ENCODE results near the gene ANKIB1. TPM values are rescaled to one million over a fixed set of nuclear protein-coding genes. Genes with fewer than 3 reads are reported as not detected.

The ANKIB1 gene
- total RNA-seq, 3 donors from 2014 or later (not counting 1 experiment from before 2014, with no cell fraction given) = 70.6 to 90.2 (median 86.6) TPM

DNA sequence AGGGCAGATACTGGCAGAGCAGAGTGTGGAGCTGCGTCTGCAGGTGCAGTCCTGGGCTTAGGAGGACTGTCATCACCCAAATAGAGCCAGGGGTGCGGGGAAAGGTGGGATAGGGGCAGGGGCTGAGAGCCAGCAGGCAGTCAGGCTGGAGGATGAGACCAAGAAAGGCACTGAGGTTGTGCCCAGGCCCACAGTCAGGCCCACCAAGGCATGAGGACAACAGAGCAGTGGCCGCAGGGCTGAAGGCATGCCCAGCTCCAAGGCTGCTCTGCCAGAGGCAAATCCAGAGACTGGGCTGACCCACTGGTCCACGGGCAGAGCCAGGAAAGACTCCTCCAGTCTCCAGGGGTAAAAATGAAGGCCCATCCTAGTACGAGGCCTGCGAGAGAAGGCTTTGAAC is 177.2 kb downstream of the ANKIB1 start:
- peaks cover 9 to 17% of the 10 kb centered on the region in 2 donors for H3K27me3 Mint-ChIP-seq (ENCODE audit: low read depth in 2 of 2)
- no peaks in the 10 kb centered on the region for H3K9me3 Mint-ChIP-seq
- no peak overlapping the region for H3K27ac ChIP-seq (ENCODE audit: low read length)
- H3K4me3 ChIP-seq (ENCODE audit: low read length) = no peak overlapping the region
- H3K4me1 ChIP-seq (ENCODE audit: control insufficient read depth, insufficient read depth, low read length) = peaks cover 5% of the 10 kb centered on the region
- H3K4me1 Mint-ChIP-seq = peaks cover 6 to 9% of the 10 kb centered on the region in 2 donors
- no peak overlapping the region for H3K4me3 Mint-ChIP-seq
- H3K36me3 Mint-ChIP-seq = no peaks in the 10 kb centered on the region
- no peaks in the 10 kb centered on the region for H3K9me3 ChIP-seq (ENCODE audit: control insufficient read depth, insufficient read depth, low read length)
- intact Hi-C loops (cut with micrococcal nuclease) = no loop called here
- no peak for DNase-seq
- ATAC-seq = no peak
- H3K27ac Mint-ChIP-seq = no peak overlapping the region
- 94% methylated on average over 6 of the region's 6 CpGs for WGBS (ENCODE audit: insufficient coverage)
- no peaks in the 10 kb centered on the region for H3K27me3 ChIP-seq (ENCODE audit: control insufficient read depth, insufficient read depth, low read length)
- TF ChIP-seq, protein P1, sequence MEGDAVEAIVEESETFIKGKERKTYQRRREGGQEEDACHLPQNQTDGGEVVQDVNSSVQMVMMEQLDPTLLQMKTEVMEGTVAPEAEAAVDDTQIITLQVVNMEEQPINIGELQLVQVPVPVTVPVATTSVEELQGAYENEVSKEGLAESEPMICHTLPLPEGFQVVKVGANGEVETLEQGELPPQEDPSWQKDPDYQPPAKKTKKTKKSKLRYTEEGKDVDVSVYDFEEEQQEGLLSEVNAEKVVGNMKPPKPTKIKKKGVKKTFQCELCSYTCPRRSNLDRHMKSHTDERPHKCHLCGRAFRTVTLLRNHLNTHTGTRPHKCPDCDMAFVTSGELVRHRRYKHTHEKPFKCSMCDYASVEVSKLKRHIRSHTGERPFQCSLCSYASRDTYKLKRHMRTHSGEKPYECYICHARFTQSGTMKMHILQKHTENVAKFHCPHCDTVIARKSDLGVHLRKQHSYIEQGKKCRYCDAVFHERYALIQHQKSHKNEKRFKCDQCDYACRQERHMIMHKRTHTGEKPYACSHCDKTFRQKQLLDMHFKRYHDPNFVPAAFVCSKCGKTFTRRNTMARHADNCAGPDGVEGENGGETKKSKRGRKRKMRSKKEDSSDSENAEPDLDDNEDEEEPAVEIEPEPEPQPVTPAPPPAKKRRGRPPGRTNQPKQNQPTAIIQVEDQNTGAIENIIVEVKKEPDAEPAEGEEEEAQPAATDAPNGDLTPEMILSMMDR (IDR thresholded peaks at IDR 0.05) = no peak
- H3K36me3 ChIP-seq (ENCODE audit: control insufficient read depth, insufficient read depth, low read length) = no peaks in the 10 kb centered on the region

DNA sequence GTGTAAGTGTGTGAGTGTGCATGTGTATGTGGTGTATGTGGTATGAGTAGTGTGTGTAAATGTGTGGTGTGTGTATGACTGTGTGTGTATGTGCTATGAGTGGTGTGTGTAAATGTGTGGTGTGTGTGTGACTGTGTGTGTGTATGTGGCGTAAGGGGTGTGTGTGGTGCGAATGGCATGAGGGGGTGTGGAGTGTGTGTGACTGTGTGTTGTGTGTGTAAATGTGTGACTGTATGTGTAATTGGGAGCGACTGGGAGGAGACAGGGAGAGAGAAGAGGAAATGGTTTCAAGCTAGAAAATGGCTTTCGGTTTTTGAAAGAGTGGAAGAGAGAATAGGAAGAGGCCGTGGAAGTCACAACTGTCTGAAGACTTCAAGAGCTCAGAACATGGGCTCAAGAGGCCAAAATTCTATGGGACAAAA is 177.9 kb downstream of the ANKIB1 start:
- WGBS (ENCODE audit: insufficient coverage) = 68% methylated on average over 5 of the region's 5 CpGs
- TF ChIP-seq, protein P1 (IDR thresholded peaks at IDR 0.05) = no peak
- Mint-ChIP-seq H3K36me3 (no peaks in the 10 kb centered on the region), H3K4me1 (peaks cover 6 to 9% of the 10 kb centered on the region in 2 donors), H3K9me3 (no peaks in the 10 kb centered on the region), H3K27ac (peak overlapping the region in 1 of 2 donors; percentile 0), H3K4me3 (no peak overlapping the region), H3K27me3 (ENCODE audit: low read depth in 2 of 2) (peaks cover 9 to 17% of the 10 kb centered on the region in 2 donors)
- DNase-seq (no peak), ATAC-seq (no peak)
- H3K9me3 ChIP-seq (ENCODE audit: control insufficient read depth, insufficient read depth, low read length) = no peaks in the 10 kb centered on the region
- no peaks in the 10 kb centered on the region for H3K27me3 ChIP-seq (ENCODE audit: control insufficient read depth, insufficient read depth, low read length)
- no peak overlapping the region for H3K27ac ChIP-seq (ENCODE audit: low read length)
- no peak overlapping the region for H3K4me3 ChIP-seq (ENCODE audit: low read length)
- intact Hi-C loops (cut with micrococcal nuclease) = loop anchor here (1.0 kb wide), 2 partner anchors 24 to 632 kb away; partner anchors contain the start of gene GATAD1
- no peaks in the 10 kb centered on the region for H3K36me3 ChIP-seq (ENCODE audit: control insufficient read depth, insufficient read depth, low read length)
- H3K4me1 ChIP-seq (ENCODE audit: control insufficient read depth, insufficient read depth, low read length) = peaks cover 5% of the 10 kb centered on the region

DNA sequence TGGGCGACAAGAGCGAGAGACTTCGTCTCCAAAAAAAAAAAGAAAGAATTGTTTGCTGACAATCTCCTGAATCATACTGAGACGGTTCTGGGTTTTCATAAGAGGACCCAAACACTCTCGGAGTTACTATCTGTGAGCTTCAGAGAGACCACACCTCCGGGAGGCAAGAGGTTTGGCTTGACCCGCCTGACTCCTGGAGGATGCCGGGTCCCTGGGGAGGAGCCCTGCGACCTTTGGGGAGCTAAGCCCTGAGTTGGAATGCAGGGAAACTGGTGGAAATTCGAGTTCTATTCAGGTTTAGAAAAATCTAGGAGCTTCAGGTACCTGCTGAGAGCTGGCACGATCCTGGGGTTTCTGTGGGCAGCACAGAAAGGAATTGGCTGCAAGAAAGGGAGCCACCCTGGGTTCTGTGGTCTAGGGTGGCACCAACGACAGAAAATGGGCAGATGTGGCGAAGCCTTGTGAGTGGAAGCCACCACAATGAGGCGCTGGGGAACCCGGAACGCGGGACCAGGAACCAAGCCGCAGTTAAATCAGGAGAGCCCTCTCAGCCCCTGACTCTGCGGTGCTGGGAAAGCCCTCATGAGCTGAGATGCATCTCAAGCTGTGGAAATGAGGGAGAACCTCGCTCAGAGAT is 179.7 kb downstream of the ANKIB1 start:
- H3K27me3 ChIP-seq (ENCODE audit: control insufficient read depth, insufficient read depth, low read length) = no peaks in the 10 kb centered on the region
- DNase-seq (peak in 1 of 2 donors; percentile 26), ATAC-seq (no peak)
- H3K36me3 ChIP-seq (ENCODE audit: control insufficient read depth, insufficient read depth, low read length) = no peaks in the 10 kb centered on the region
- no peak overlapping the region for H3K4me3 ChIP-seq (ENCODE audit: low read length)
- Mint-ChIP-seq H3K36me3 (no peaks in the 10 kb centered on the region), H3K27me3 (ENCODE audit: low read depth in 2 of 2) (peaks cover 9 to 24% of the 10 kb centered on the region in 2 donors), H3K27ac (no peak overlapping the region), H3K4me1 (peaks cover 6 to 9% of the 10 kb centered on the region in 2 donors), H3K4me3 (no peak overlapping the region), H3K9me3 (no peaks in the 10 kb centered on the region)
- intact Hi-C loops (cut with micrococcal nuclease) = no loop called here
- no peaks in the 10 kb centered on the region for H3K9me3 ChIP-seq (ENCODE audit: control insufficient read depth, insufficient read depth, low read length)
- WGBS (ENCODE audit: insufficient coverage) = 46% methylated on average over 20 of the region's 20 CpGs
- no peak overlapping the region for H3K27ac ChIP-seq (ENCODE audit: low read length)
- peaks cover 5% of the 10 kb centered on the region for H3K4me1 ChIP-seq (ENCODE audit: control insufficient read depth, insufficient read depth, low read length)
- TF ChIP-seq, protein P1 (IDR thresholded peaks at IDR 0.05) = no peak

DNA sequence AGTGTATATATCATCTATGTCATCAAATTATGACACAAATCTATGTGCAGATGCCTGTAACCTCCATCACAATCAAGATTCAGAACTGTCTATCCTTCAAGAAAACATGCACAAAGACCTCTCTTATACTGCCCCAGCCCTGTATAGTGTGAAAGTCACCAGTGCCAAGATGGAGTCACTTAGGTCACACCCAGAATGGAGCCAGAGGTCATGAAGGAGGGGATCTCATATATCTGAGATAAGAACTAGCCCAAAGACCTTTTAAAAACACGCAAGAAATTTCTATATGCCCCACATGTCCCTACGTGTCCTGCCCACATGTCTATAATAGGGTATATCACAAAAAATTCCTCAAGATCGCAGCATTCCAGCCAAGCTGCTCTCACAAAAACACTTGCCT is 181.4 kb downstream of the ANKIB1 start:
- Histone ChIP-seq H3K36me3 (ENCODE audit: control insufficient read depth, insufficient read depth, low read length) (no peaks in the 10 kb centered on the region), H3K4me3 (ENCODE audit: low read length) (no peak overlapping the region), H3K27me3 (ENCODE audit: control insufficient read depth, insufficient read depth, low read length) (no peaks in the 10 kb centered on the region), H3K4me1 (ENCODE audit: control insufficient read depth, insufficient read depth, low read length) (peaks cover 5% of the 10 kb centered on the region), H3K27ac (ENCODE audit: low read length) (no peak overlapping the region), H3K9me3 (ENCODE audit: control insufficient read depth, insufficient read depth, low read length) (no peaks in the 10 kb centered on the region)
- no peak overlapping the region for H3K27ac Mint-ChIP-seq
- H3K36me3 Mint-ChIP-seq = no peaks in the 10 kb centered on the region
- intact Hi-C loops (cut with micrococcal nuclease) = no loop called here
- no peak overlapping the region for H3K4me3 Mint-ChIP-seq
- peaks cover 6 to 9% of the 10 kb centered on the region in 2 donors for H3K4me1 Mint-ChIP-seq
- peaks cover 9 to 24% of the 10 kb centered on the region in 2 donors for H3K27me3 Mint-ChIP-seq (ENCODE audit: low read depth in 2 of 2)
- TF ChIP-seq, protein P1 (IDR thresholded peaks at IDR 0.05) = no peak
- WGBS (ENCODE audit: insufficient coverage) = 94% methylated on average over 3 of the region's 3 CpGs
- H3K9me3 Mint-ChIP-seq = no peaks in the 10 kb centered on the region
- ATAC-seq (no peak), DNase-seq (no peak)
